GM19351 (cell line): ENCODE data around the gene MAML2.

Experiments
- ATAC-seq: cut with Tn5 transposase; IDR thresholded peaks from one replicate; pipeline ENCODE4 v1.9.1; 2021; ENCODE audit warnings: mild to moderate bottlenecking, moderate library complexity; ENCODE audit not compliant: unreplicated experiment

The MAML2 gene

DNA sequence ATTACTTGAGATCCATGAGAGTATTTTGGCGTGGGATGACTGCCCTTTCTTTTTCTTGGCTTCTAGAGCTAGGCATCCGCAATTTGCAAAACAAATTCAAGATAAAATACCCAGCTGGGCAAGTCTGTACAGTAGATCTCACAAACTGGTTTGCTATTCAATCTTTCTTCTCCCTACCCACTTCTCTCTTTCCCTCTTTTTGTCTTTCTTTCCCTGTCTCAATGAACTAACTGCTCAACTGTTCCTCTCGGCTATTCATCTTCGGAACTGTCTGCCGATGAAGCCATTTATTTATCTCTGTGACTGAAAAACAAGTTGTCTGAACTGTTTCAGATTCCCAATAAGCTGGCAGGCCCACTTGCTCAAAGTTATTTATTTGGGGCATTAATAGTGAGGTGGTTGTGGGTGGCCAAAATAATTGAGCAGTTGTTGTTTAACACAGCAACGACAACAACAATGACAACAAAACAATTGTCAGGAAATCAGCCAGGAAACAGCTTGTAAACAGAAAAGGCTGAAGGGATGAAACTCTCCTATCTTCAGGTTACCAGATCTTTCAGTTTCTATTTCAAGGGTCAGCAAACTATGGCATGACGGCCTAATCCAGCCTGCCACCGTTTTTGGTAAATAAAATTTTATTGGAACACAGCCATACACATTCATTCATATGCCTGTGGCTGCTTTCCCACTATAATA lies 343.1 kb downstream of the MAML2 start:
- no peak for ATAC-seq

DNA sequence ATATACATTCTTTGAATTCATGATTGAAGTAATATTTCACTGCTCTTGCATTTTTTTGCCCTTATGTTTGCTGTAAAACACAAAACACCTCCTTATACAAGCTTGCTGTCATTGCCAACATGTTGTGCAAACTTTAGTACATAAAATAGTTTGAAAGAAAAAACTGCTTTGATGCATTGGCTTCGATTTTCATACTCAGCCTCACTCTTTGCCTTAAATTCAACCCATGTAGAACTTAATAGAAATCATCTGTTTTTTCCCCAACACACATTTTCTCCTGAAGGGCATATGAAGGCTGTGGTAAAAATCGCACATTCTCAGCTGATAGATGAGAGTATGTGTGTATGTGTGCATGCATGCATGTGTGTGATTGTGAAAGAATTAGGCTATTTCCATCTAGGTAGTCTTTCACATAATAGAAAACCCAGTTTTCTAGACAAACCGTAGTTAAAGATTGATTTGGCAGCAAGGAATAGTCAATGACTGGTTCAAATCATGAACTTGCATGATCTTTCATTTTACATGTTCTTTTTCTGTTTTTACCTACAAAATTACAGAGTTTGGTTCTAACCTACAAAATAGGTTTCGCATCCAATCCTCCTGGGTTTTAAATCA lies 346.3 kb downstream of the MAML2 start:
- ATAC-seq, result no peak

DNA sequence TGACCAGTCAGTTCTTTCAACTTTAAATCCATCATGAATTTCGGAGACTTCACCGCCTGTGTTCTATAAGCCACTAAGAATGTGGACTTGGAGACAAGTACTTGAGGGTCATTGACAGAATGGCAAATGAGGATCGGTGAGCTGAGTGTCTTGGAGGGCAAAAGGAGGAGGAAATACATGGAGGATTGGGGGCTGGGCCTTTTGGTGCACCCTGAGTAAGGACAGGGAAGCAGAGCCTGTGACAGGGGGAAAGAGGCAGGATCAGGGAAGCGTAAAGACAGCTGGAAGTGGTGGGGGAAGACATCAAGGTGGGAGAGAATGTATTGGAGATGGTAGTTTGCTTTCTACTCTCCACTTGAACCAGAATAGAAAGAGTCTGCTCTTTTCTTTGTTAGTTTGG lies 348.7 kb downstream of the MAML2 start:
- no peak for ATAC-seq

DNA sequence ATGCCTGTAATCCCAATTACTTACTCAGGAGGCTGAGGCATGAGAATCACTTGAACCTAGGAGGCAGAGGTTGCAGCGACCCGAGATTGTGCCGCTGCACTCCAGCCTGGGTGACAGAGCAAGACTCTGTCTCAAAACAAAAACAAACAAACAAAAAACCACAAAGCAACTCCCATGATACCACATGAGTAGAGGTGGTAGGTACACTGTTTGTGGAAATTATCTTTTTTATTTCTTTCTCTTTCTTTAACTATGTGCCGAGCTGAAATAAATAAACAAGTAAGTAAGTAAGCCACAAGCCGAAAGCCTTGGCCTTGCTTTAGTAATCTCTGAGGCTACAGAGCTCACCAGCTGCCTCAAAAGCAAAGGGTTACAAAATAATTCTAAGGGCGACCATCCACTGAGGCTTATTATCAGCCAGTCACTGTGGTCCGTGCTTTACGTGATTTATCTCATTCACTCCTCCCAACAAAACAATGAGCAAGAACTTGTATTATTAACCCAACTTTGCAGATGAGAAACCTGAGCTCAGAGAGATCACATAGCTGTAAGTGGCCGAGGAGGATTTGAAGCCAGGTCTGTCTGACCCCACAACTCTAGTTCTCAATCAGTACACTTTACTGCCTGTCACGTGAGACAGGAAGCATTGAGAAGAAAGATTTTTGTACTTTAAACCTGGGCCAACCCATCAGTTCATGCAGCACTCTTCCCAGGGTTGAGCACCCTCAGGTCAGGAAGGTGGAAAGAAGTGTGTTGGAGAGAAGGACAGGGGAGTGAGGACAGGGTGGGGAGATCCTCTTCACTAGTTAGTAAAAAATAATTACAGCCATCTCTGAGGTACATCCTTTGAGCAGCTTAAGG lies 349.3 kb downstream of the MAML2 start:
- no peak for ATAC-seq

DNA sequence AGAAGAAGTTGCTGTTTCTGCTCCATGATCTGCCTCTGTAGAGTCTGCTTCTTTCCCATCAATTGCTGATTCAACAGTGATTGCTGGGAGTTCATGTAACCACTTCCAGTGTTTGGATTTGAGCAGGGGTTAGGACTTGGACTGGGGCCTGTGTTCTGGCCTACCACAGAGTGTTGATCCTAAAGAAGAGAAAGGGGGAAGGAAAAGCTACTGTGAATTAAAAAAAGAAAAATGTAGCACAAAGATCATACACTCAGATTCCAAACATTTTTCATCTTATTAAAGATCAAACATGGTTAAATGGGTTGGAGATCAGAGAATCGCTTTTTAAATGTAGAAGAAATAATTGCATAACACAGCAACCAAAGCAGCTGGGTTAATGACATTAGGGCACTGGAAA lies 351.4 kb downstream of the MAML2 start:
- no peak for ATAC-seq

DNA sequence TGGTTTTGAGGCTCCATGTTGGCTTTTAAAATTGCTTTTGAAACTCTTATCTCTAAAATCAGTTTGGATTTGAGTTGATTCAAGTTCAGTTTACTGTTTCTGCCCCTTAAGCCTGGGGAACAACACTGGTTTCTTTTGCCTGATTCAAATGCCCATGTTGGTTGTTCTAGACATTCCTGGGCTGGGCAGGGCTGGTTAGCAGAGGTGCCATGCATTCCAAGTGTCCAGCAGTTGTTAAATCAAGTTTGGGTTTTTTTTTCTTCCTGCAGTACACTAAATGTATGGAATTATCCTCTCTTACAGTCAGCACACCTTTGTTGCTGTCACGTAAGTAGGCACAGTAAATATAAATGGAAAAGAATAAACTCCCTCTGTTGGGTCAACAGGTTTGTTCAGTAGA lies 351.9 kb downstream of the MAML2 start:
- ATAC-seq, result no peak

DNA sequence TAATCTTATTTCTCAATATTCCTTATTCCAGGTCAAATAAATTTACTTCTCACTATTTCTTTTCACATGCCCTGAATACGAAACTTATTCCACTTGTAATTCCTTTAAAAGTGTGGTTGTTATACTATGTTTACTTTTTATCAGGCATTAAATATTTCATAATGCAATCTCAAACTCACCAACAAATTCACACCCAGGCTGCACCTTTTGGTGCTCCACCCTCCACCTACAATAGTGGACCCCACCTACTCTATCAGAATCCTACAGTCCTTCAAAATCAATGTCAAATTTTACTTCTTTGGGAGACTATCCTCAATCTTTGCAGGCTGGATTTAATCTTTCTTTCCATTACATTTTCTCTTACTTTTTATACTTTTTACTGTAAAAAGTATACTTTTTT lies 353.2 kb downstream of the MAML2 start:
- ATAC-seq, result no peak

DNA sequence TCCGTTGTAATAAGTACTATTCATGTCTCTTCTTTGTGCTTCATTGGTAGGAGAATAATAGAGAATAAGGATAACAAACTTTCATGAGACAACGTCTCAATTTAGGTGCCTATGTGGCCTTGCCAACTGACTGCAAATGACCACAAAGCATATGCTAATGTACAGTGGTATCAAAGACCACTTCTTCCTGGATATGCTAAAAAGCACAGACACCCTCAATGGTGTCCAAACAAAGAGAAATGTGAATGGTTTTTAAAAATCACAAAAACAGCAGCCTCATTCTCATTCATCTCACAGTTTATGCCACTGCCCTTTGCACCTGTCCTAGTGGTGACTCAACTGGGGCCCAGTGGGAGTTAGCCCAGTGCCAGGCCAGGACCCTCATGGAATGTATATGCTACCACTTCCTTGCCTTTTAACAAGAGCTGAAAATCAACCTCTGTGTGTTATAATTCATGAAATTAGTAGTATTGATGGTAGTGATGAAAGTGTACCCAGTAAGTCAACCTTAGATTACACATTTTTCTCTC lies 353.9 kb downstream of the MAML2 start:
- no peak for ATAC-seq

DNA sequence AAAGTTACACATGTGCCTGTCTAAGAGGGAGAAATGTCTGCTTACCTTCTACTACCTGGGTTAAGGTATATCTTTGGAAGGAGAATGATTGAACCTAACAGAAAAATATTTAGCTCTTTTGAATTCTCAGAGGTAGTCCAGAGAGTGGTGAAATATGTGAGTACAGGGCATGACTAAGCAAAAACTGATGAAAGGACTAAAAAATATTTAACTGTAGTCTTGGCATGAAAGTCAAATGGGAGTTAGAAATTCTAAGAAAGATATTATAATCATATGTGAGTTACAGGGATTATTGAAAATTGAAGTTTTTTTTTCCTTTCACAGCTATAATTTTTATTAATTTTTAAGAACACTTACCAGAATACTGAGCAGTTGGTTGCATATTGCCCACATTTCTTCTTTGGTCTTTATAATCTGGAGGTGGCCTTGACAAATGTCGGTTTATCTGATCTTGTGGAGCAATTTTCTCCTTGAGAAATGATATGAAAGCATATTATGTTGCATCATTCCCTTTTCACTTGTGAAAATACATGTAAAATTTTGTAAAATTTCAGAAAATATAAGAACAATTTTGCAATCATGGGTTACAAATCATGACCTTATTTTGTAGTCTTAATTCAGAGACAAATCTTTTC lies 357.7 kb downstream of the MAML2 start:
- ATAC-seq, result no peak

DNA sequence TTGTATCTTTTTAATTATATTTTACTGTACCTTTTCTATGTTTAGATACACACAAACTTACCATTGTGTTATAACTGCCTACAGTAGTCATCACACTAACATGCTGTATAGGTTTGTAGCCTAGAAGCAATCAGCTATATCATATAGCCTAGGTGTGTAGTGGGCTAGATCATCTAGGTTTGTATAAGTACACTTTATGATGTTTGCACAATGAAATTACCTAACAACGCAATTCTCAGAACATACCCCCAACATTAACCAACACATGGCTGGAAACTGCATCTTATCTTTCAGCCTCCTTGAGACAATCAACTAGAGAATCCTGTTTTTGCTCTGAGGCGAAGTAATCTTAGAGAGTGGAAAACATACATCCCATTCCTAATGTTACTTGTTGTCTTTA lies 358.9 kb downstream of the MAML2 start:
- no peak for ATAC-seq

DNA sequence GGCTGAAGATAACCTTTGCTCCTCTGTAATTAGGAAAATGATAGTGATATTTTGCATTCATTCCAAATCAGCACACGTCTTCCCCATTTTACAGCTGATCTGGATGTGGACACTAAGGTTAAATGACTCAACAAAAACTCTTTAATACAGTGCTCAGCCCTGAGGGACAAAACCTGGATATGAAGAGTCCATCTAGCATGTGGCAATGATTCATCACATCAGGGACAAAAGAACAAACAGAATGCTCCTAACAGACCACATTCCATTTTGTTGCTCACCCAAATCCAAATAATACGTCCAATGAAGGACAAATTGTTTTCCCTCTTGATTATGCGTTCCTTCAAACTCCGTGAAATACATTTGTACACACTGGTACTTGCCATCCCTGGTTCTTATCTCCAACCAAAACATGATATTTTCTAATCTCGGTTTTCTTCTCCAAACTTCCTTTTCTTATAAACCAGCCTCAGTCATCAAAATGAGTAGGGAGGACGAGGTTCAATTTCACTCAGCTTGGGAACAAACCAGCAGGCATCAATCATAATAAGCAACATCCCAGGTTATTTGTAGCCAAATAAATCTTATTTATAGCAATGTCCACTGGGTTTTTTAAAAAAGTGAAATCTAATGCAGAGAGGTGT lies 365.3 kb downstream of the MAML2 start:
- no peak for ATAC-seq

DNA sequence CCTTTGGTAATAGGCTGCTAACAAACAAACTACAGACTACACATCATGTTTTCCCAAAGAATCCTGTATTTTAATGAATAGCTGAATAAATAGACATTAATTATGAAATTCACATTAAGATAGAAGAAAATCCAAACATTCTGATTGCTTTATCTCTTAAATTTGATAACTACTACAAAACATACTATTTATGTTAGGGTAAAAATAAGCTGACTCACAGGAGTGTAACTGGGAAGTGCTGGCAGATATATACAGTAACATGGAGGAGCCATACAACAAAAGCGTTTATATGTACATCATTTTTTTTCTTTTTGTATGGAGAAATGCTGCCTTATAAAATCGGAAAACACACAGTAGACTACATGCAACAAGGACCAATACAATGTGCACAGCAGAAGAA lies 366.4 kb downstream of the MAML2 start:
- no peak for ATAC-seq

DNA sequence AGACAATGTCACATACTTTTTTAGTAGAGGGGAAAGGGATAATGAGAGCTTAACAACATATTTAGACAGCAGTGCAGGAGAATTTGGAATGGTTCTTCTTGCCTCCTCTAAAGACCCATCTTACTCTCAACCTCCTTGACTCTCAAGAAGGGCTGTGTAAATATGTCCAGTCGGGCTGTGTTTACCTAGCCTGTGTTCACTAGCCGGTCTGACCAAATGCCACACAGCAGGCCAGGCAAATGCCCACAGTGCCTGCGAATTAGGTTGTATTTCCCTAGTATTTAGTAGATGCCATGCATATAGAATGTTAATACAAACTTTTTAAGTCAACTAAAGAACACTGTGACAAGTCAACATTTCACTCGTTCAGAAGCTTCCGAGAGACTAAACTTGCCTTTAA lies 367.7 kb downstream of the MAML2 start:
- no peak for ATAC-seq

DNA sequence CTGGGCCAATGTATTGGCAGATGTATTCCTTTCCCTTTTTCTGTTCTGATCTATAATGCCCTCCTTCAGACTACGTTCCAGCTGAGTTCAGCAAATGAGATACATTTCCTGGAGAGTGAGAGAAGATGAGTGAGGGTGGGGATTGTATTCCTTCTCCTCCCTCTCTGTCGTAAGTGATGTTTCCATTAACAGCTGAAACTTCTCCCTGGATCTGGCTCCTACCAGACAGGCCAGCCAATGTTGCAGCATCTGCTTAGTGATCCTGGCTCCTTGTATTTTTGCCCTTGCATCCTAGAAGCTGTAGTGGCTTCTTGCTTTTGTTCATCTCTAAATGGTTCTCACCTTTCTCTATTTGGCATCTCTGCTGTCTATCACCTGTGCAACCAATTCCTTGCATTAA lies 370.9 kb downstream of the MAML2 start:
- ATAC-seq, result no peak

DNA sequence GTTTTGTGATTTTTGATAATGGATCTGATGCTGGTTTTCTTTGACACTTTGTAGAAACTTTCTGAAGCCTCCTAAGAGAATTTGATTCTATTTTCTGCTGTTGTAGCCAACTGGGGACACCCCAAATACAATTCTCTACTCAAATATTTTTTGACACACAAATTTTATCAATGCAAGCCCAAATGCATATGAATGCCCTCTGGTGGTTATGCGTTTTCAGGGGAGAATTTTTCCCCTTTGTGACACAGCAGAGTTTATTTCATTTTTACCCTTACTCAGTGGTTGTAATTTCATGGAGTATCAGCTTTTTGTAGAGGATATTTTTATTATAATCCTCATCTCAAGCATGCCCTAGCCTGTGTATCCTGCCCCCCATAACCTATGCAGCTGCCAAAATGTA lies 374.4 kb downstream of the MAML2 start:
- ATAC-seq, result no peak

DNA sequence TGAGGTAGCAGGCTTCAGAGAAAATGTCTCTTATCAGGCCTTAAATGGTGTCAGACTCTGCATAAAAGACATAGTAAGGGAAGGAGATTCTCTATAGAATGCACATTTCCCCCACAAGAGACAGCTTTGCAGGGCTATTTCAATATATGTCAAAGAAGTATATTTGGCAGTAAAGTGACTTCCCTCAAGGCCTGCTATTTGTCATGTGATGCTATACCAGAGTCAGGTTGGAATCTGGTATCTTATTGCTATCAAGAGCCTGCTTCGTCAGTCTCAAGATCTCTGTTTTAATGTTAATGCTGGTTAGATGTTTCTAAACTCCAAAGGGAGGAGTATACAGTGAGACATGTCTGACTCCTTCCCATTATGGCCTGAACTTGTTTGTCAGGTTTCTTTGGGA lies 378.7 kb downstream of the MAML2 start:
- ATAC-seq, result no peak

DNA sequence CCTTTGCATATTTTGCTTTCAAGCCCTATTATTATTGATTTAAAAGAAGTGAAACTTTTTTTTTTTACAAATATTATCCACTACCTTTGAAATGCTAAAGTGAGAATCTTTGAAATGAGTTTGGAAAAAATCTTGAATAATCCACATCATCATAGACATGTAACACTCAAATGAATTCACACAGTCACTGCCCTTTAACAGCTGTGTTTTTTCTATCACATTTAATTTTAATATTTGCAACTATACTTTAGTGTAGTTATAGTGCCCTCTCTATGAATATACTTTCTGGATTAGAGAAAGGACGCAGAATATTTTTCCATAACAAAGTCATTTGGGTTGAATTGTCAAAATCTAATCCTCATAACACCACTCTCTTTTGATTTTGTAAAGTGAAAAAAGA lies 381.2 kb downstream of the MAML2 start:
- ATAC-seq, result no peak

DNA sequence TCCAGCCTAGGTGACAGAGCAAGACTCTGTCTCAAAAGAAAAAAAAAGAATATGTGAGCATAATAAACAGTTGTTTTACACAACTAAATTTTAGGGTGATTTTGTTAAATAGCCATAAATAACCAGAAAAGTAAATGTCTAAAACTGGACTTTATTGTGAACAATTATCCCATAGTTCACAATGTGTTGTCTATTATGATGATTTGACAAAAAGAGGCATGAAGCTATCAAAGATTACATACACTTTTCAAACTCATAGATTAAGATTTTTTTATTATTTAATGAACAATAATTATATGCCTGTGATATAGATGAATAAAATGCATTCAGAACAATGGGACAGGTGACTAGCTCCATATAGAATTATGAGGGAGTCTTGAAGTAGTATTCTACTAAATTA lies 392.1 kb downstream of the MAML2 start:
- ATAC-seq, result no peak

DNA sequence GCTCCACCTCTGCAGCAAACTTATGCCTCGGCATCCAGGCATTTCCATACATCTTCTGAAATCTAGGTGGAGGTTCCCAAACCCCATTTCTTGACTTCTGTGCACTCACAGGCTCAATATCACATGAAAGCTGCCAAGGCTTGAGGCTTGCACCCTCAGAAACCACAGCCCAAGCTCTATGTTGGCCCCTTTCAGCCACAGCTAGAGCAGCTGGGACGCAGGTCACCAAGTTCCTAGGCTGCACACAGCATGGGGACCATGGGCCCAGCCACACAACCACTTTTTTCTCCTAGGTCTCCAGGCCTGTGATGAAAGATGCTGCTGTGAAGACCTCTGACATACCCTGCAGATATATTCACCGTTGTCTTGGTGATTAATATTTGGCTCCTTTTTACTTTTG lies 394.4 kb downstream of the MAML2 start:
- ATAC-seq, result no peak

DNA sequence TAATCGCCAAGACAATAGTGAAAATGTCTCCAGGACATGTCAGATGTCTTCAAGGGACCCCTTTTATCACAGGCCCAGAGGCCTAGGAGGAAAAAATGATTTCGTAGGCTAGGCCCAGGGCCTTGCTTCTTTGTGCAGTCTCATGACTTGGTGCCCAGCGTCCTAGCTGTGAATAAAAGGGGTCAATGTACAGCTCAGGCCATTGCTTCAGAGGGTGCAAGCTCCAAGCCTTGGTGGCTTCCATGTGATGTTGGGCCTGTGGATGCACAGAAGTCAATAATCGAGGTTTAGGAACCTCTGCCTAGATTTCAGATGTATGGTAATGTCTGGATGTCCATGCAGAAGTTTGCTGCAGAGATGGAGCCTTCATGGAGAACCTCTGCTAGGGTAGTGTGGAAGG lies 398.4 kb downstream of the MAML2 start:
- no peak for ATAC-seq

DNA sequence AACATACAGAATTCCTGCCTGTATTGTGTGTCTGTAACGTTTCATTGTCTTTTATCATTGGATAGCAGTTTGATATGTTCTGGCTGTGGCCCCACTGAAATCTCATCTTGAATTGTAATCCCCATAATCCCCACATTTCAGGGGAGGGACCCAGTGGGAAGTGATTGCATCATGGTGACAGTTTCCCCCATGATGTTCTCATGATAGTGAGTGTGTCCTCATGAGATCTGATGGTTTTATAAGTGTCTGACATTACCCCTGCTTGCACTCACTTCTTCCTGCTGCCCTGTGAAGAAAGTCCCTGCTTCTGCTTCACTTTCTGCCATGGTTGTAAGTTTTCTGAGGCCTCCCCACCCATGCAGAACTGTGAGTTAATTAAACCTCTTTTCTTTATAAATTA lies 399.4 kb downstream of the MAML2 start:
- no peak for ATAC-seq
